Stimulated activated CD8-positive, alpha-beta memory T cell treated with anti-CD3 and anti-CD28 coated beads, Interleukin-12 subunit alpha, Interleukin-12 subunit beta, amount 100 ng/mL, for 1 hour (primary cell): ENCODE data around the gene SLC24A3.
"Not testable (repeated sequence)": the region's sequence is repeated elsewhere in the genome, so short reads cannot be mapped to it uniquely, and the experiment has no call there.

Source experiments
- DNase-seq: peaks from one replicate; pipeline ENCODE4 v3.0.0-alpha.2; 2020; ENCODE audit warnings: low read depth

The SLC24A3 gene

GRCh38 chr20:19748681-19749080 lies 536.2 kb downstream of the SLC24A3 start:
- DNase-seq = no peak

- DNase-seq = no peak
Measured at GRCh38 chr20:19749618-19750071, 537.2 kb downstream of the SLC24A3 start.

- no peak for DNase-seq
Measured at GRCh38 chr20:19750101-19750606, 537.7 kb downstream of the SLC24A3 start.

- no peak for DNase-seq
Measured at GRCh38 chr20:19750907-19751636, 538.6 kb downstream of the SLC24A3 start.

GRCh38 chr20:19754201-19754600 lies 541.8 kb downstream of the SLC24A3 start:
- not testable (repeated sequence) for DNase-seq

- no peak for DNase-seq
Measured at GRCh38 chr20:19756761-19757486, 544.5 kb downstream of the SLC24A3 start.

GRCh38 chr20:19757487-19758132 lies 545.2 kb downstream of the SLC24A3 start:
- no peak for DNase-seq

- no peak for DNase-seq
Measured at GRCh38 chr20:19758133-19758500, 545.7 kb downstream of the SLC24A3 start, which contains the start of gene RIN2. Gene RIN2 (plus strand): TSS chr20:19758258. CDS start chr20:19889602, 131,344 bp downstream.

- DNase-seq = no peak
Measured at GRCh38 chr20:19758501-19759331, 546.3 kb downstream of the SLC24A3 start.

GRCh38 chr20:19760371-19760721 lies 547.9 kb downstream of the SLC24A3 start:
- no peak for DNase-seq

GRCh38 chr20:19761326-19761725 lies 548.9 kb downstream of the SLC24A3 start:
- DNase-seq = no peak

- no peak for DNase-seq
Measured at GRCh38 chr20:19761841-19762240, 549.4 kb downstream of the SLC24A3 start.

- no peak for DNase-seq
Measured at GRCh38 chr20:19764207-19764606, 551.8 kb downstream of the SLC24A3 start.

GRCh38 chr20:19765266-19765665 lies 552.8 kb downstream of the SLC24A3 start:
- no peak for DNase-seq

GRCh38 chr20:19765913-19766312 lies 553.5 kb downstream of the SLC24A3 start:
- no peak for DNase-seq

- no peak for DNase-seq
Measured at GRCh38 chr20:19767070-19767469, 554.6 kb downstream of the SLC24A3 start.

- no peak for DNase-seq
Measured at GRCh38 chr20:19768325-19768842, 555.9 kb downstream of the SLC24A3 start.

- no peak for DNase-seq
Measured at GRCh38 chr20:19769507-19769906, 557.1 kb downstream of the SLC24A3 start.

GRCh38 chr20:19770375-19770774 lies 557.9 kb downstream of the SLC24A3 start:
- DNase-seq = no peak

- DNase-seq = no peak
Measured at GRCh38 chr20:19771031-19771430, 558.6 kb downstream of the SLC24A3 start.
